CD4-positive, alpha-beta T cell treated with Interleukin-6 for 4 hours (primary cell): Measurements from ENCODE around the gene DDC.
"Not testable (repeated sequence)": the region's sequence is repeated elsewhere in the genome, so short reads cannot be mapped to it uniquely, and the experiment has no call there.

Experiments used
- DNase-seq: peaks from one replicate; pipeline ENCODE4 v3.0.0-alpha.2; 2020; ENCODE audit warnings: mixed read lengths

Gene DDC

DNA sequence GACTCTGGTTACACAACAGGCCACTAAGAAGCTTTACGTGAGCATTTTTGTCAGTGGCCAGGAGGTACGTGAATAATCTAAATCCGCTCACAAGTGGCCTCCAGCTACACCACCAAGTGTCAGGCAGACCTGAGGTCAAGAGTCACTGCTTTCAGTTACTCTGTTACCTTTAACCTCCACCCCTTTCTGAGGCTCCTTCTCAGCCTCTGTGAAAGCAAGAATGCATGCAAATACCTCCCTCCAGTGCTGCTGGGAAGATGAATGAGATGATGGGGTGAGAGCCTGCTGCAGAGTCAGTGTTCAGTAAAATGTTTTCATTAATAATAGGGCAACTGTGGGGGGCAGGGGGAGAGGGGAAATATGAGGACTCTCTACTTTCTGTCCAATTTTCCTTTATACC, 11.2 kb downstream of the DDC start:
- no peak for DNase-seq

DNA sequence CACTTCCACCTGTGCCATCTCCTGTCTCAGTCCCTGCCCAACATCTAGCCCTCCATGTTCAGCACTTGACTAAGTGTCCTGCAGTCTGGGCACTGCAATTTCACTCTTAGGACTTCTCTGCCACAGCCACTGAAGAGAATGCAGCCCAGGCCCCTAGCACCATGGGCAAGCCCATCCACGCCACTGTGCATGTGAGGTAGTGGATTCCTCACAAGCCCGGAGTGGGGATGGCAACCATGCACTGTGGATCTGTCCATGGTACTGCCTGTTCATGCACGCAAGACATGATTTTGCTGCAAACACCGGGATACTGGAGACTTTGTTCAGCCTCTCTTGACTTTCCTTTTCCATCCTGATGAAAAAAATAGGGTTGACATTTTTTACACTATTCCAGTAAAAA, 12.3 kb downstream of the DDC start:
- DNase-seq = no peak

DNA sequence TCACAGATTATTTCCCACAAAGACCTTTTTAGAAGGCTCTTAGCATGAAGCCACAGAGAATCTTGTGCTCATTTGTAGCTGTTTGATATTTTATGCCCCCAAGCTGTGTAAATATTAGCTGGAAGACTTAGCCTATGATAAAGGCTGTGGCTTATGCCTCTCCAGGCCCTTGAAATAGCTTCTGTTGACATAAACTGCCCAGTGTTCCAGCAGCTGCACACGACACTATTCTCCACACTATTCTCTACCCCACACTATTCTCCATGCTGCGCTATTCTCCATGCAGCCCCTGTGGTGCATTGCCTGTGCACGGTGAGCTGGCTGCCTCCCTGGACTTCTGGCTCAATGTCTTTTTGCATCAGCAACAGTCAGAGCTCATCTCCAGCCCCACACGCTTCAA, 13.1 kb downstream of the DDC start:
- no peak for DNase-seq

DNA sequence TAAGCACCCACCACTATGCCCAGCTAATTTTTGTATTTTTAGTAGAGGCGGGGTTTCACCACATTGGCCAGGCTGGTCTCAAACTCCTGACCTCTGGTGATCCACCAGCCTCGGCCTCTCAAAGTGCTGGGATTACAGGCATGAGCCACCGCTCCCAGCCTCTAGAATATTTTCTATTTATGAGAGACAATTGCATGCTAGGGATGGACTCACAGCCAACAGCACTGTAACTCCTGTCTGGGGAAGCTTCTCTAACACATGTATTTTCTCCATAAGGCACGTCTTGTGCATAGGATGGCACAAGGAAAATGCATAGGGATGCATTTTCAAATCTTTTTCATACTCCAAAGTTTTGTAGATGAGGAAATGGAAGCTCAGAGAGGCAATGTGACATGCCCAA, 19.6 kb downstream of the DDC start:
- DNase-seq = not testable (repeated sequence)

DNA sequence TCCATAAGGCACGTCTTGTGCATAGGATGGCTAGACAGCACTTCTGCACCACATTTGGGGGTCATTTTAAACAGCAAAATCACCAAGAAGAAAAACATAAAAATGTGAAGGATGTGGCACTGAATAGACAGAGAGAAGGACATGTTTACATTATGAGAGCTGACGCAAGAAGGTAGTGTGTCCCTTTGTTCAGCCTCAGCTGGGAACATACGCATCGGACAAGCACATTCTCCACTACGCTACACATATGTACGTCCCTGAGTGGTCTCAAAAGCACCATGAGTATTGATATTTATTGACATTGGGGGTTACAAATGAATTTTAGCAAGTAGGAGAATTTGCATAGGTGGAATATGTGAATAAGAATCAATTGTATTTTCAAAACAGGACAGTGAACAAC, 20.2 kb downstream of the DDC start:
- DNase-seq = no peak

DNA sequence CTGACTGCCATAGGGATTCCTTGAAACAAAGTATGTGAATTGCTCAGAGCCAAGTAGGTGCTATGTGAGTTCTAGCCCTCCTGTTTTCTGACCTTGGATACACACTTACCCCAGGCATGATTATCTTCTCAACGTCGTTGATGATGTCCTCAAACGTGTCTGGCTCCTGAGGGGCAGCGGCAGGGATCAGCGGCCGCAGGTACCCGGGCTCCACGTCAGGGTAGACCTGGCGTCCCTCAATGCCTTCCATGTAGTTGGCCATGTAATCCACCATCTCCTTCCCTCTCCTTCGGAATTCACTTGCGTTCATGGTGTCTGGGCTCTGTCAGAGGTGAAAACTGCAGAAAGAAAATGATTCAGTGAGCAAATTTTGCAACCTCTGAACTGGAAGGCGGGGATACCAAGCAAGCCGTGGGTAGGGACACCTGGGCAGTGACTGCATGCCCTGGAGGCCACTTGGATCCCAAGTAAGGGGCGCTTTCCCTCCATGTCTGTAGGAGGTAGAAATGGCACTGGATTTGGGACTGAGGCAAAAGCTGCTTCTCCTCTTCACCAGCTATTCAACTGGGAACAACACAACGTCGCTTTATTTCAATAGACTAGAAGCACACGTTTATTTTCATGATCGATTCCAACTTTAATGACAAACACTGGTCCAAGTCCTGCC, 21.3 kb downstream of the DDC start:
- DNase-seq = no peak

DNA sequence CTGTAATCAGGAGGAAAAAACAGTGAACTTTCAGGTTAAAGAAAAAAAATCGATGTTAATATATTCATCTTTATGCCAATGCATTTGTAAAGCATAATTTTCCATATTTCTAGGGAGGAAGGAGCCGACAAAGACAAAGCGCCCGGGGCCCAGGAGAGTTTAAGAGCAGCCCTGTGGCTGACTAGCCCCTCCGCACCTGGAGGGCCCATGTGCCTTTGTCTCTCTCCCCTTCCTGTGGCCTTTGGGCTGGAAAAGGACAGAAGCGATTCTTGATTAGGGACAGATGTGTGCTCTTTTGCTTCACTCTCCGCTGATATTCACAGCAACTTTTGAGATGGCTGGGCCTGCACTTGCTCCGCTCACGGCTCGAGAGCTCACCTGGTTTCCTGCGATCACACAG, 23.1 kb downstream of the DDC start:
- no peak for DNase-seq

DNA sequence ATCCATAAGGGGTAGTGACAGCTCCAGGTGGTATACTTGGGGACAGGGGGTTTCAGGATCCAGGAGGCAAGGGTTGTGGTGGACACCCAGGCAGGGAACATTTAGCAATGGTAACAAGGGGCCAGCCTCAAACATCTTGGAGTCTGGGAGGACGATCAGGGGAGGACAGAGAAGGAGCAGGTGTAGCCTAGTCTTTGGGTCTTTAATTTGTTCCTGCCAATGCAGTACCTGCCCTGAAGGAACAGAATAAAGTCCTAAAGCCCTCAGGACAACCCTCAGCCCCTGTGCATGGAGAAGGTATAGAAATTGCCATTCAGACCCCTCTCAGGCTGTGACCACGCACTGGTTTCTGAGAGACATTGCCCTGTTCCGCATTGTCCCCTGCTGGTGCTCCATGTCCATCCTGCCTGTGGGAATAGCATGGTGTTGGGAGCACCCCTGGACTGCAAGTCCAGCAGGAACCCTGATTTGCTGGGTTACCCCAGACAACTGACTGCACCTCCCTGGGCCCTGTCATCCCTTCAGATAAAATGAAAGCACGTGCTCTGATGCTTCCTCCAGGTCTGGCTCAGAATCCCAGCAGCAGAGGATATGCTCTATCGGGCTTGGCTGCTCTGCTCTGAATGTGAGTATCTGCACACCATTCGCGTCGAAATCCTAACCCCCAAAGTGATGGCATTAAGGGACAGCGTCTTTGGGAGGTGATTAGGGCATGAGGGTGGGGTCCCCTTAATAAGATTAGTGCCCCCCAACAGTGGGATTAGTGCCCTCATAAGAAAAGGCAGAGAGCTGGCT, 24.2 kb downstream of the DDC start:
- DNase-seq = no peak

DNA sequence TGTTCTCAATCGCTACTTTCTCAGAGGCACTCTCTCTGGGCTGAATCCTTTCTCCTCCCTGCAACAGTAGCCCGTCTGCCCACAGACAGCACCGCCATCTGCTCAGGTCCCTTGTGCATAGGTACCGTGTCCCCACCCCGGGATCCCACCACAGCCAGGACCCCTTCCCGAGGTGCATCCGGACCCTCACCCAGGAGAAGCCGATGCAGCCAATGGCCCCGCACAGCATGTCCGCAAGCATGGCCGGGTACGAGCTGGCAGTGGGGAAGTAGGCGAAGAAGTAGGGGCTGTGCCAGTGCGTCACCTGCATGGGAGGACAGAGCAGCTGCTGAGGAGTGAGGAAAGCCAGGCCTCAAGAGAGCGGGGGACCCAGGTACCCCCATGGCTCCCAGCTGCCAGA, 25.5 kb downstream of the DDC start:
- DNase-seq = no peak

DNA sequence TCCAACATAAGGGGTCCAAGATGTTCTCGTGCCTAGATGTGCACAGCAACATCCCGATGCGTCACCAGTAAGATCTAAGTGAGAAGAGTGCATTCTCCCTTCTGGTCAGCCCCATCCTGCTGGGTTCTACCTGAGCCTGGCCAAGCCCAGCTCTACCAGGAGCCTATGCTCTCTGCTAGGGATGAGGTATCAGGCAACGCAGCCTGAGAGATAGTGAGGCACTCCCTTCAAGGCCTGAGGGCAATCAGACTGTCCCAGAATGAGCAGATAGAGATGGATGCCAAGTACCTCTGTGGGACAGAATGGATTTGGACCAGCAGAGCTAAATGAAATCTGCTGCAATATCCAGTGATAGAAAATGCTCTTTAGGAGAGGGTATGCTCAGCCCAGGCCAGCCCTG, 26.7 kb downstream of the DDC start:
- no peak for DNase-seq

DNA sequence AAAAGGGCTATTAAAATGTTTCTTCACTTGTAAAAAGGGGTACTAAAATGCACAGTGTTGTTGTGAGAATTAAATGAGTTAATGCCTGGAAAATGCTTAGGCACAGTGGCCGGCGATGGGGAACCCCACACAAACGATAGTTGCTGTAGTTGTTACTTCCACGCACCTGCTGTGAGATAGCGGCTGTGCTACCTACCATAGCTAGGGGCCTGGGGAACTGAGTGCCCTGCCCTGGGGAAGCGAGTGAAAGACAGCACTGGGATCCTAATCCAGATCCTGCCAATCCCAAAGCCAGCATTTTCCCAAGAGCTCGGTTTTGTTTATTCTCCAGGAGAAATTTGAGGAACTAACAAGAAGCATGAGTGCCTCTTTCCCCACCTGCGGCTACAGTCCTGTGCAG, 27.8 kb downstream of the DDC start:
- DNase-seq = no peak

DNA sequence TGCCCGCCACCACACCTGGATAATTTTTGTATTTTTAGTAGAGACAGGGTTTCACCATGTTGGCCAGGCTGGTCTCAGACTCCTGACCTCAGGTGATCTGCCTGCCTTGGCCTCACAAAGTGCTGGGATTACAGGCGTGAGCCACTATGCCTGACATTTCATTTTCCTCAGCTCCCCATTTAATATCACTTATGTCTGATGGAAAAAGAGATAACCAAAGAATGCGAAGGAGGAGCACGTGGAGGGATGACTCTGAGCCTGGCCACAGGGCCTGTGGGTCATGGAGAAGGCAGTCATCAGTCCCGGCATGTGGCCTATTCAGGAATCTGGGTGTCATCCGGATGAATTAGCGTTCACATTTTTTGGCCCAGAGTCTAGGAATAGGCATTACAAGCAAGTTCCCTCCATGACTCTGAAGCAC, 29.9 kb downstream of the DDC start:
- DNase-seq = not testable (repeated sequence)

DNA sequence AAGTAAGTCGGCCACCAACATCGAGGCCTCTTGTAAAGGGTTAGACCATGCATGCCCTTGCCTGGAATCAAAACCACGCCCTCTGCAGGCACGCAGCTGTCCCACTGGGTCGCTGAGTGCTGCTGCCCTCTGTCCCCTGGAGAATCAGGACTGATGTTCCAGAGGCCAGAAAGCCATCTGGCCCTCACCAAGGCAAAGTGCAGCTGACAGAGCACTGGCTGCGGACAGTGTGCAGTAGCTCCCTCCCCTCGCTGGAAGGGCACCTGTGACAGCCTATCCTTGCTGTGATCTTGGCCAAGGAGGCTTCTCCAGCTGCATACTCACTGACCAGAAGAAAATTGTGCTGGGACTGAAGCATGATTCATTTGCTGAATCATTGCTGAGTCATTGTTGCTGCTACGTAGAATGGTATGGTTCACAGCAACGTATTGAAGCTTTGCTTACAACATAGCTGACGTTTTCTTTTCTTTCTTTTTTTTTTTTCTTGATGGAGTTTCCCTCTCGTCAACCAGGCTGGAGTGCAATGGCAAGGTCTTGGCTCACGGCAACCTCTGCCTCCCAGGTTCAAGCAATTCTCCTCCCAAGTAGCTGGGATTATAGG, 30.4 kb downstream of the DDC start:
- DNase-seq = no peak

DNA sequence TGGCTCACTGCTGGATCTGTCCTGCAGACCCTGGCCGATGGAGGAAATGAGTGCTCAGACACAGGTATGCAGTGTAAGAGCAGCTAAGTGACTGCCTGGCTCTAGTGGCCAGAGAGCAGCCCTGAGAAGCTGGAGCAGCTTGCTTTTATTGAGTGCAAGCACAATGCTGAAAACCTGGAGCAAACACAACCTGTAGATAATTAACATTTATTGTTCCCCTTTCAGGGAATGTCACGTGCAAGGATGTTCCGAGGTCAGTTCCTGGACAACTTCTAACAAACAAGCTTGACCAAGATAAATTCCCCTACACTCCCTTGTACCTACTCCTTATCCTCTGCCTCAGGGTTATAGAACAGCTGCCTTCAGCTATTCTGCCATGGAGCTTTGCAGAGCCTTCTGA, 31.3 kb downstream of the DDC start:
- no peak for DNase-seq

DNA sequence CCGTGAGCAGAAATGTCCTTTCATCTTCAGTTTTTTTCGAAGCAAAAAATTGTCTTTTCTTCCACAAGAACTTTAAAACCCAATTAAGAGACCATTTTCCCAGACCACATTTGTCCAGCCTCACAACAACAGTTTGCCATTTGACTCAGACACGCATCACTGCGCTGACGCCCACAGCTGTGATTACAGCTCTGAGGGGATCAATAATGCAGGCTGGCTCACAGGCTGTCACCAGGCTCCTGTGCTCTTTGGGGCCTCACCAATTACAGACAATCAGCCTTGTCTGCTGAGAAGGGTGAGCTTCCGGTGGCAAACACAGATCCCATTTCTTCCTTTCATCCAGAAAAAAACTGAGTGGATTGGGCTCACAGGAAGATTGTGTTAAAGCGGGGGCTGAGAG, 33.3 kb downstream of the DDC start:
- no peak for DNase-seq

DNA sequence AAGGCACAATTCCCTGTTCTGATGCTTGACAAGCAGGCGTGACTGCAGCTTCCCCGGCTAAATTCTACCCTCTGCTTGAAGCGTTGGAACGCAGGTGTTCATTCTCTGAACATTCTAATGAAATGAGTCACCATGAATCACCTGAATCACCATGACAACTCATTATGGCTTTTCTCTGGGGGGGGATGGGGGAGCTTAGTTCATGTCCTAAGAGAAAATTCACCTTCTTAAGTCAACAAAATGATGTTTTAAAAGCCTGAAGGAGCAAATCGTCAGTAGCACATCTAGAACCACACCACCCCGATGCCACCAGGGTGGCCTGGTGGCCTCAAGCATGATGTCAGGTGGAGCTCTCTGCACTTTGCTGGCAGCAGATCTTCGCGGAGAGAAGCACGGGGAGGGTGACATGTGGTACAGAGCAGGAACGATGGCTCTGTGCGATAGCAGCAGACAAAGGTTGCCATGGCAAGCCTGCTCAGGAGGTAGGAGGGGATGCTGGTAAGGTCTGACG, 33.7 kb downstream of the DDC start:
- DNase-seq = no peak

DNA sequence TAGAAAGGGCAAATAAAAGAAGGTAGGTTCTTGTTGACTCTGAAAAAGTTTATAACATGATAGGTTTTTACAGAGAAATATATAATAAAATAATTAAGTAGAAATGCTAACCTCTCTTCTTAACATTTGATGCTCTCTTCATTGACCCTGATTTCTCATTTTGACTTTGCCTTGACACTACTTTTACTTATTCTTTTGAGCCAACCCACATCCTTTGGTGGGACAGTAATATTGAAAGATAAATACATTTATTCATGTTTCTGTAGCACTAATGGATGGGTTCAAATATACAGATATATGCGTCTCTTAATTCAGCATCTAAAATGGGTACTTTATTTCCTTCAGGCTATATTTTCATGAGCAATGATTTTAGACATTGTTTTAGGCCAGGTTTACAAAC, 34.4 kb downstream of the DDC start:
- no peak for DNase-seq

DNA sequence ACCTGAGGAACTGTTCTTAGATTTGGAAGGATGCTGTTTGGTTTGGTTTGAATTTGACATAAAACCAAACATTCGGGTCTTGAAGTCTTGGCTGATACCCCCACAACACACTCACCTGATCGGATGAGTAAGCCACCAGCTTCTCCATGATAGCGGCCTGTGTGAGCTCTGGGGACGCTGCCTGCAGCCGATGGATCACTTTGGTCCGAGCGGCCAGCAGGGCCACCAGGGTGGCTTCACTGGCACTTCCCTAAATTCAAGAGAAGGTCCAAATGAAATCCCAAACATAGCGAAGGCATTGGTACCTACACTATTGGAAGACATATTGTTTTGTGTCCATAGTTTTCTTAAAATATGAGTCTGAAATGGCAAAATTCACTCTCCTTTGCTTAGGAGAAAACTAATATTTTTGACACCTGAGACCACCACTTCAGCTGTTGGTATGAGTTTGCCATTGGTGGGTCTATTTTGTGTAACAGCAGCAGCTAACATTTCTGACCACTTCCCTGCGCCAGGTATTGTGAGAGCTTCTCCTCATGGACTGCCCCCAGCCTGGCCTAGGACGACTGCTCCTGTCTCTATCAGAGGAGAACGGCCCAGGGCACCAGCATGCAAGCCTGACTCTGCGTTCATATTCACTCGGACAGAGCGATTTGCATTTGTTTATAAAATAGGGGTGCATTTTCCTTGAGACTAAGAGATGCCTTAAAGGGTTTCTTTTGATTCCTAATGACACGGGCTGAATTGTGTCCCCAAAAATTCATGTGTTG, 35.9 kb downstream of the DDC start:
- no peak for DNase-seq

DNA sequence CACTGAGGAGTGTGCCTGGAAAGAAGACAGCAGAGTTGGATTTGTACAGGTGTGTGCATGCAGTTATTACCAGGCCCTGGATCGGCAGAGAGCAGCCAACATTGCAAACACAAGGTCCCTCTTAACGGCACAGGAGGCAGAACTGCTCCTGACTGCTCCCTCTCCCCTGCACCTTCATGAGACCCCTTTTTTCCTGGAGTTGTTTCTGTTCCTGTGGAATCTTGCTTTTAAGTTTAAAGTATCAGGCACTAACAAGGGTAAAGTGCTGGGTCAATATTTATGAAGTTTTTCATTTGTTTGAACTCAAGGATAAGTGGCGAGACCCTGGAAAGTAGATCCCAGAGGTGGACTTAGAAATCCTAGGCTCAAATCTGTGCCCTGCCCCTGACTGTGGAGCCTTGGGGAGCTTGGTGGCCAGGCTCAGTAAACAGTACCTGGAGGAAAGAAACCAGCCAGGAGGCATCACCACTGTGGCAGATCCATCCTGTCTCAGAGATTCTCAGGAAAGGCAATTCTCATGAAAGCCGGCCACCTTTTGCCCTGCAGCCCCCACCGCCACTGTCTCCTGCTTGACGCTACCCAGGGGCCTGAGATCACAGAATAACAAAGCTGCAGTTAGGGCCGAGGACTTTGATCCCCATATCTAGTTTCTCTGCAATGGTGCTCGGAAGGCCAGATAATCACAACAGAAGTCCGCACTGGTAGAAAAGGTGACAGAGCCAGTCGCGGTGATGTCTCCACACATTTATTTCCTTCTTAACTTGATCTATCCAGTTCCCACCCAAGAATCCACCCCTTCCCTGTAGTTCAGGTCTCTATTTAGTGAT, 36.7 kb downstream of the DDC start:
- no peak for DNase-seq

DNA sequence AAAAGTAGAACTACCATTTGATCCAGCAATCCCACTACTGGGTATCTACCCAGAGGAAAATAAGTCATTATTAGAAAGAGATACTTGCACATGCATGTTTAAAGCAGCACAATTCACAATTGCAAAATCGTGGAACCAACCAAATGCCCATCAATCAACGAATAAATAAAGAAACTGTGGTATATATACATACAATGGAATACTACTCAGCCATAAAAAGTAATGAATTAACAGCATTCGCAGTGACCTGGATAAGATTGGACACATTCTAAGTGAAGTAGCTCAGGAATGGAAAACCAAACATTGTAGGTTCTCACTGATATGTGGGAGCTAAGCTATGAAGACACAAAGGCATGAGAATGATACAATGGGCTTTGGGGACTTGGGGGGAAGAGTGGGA, 45.9 kb downstream of the DDC start:
- DNase-seq = not testable (repeated sequence)

DNA sequence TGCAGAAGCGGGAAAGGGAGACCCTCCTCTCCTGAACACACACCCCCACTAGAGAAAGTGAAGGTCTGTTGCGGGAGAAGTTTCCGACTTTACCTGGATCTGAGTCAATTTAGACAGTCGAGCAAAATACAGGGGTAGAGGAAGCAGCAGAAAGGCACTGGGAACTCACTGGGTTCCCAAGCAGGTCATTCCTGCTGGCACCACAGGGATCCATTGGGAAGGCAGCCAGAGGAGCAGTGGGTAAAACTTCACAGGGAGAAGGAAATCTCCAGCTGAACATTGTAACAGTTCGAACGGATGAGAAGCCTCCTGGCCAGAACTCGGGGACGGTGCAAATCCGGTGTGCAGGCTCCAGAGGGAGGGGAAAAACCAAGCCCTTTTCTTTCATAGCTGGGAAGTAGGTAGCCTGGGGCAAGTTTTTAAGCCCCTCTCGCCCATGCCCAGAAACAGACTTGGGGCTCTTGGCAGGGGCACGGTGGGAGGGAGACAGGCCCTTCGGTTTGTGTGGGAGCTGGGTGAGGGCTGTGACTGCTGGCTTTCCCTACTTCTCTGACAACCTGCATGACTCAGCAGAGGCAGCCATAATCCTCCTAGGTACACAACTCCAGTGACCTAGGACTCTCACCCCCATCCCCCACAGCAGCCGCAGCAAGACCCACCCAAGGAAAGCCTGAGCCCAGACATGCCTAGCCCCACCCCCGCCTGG, 51.9 kb downstream of the DDC start:
- no peak for DNase-seq

DNA sequence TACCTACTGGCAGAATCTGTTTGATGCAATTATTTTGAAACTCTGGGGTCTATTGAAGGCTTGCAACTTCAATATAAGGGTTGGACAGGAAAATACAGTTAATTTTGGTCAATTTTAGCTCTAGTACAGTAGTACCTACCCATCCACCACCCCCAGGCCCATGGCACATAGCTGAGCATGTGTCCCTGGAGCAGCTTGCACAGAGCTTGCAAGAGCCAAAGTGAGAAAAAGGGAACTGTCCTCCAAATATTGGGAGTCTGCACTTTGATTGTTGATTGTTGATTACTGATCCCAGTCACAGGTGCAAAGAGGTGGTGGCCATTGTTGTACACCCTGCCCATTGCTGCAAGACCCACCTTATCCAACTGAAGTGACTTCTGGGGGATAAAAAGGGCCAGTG, 52.8 kb downstream of the DDC start:
- no peak for DNase-seq
